ENCODE data around the gene DPYSL3. TPM values are rescaled to one million over a fixed set of nuclear protein-coding genes. Genes with fewer than 3 reads are reported as not detected.

DPYSL3 gene
- polyA plus RNA-seq, 1 donor from 2014 or later, result 689 TPM

- TF ChIP-seq EZH2 (IDR thresholded peaks at IDR 0.05; ENCODE audit: borderline replicate concordance, insufficient read depth, low read length, poor library complexity, severe bottlenecking) (no peak), POLR2AphosphoS5 (IDR thresholded peaks at IDR 0.05) (peak; percentile 5), RAD21 (conservative IDR thresholded peaks at IDR 0.05) (peak; percentile 19), CTCF (IDR thresholded peaks at IDR 0.05; ENCODE audit: poor library complexity, severe bottlenecking) (peak; percentile 48), EP300 (conservative IDR thresholded peaks at IDR 0.05; ENCODE audit: poor library complexity, severe bottlenecking) (no peak)
- H3K4me2 ChIP-seq (ENCODE audit: low read length), result no peak overlapping the region
- H3K9me3 ChIP-seq (ENCODE audit: low read length), result no peaks in the 10 kb centered on the region
- no peak overlapping the region for H2AFZ ChIP-seq (ENCODE audit: low read depth, low read length)
- peaks cover 12% of the 10 kb centered on the region for H3F3A ChIP-seq (ENCODE audit: insufficient read depth, low read length, poor library complexity, severe bottlenecking)
- no peaks in the 10 kb centered on the region for H4K20me1 ChIP-seq (ENCODE audit: insufficient read depth)
- no peaks in the 10 kb centered on the region for H3K9me2 ChIP-seq (ENCODE audit: insufficient read depth, low read length)
- H3K27ac ChIP-seq (ENCODE audit: low read length), result no peak overlapping the region
- no peak overlapping the region for H3K9ac ChIP-seq (ENCODE audit: low read length)
- H3K4me3 ChIP-seq (ENCODE audit: low read length), result no peak overlapping the region
- no peaks in the 10 kb centered on the region for H3K79me2 ChIP-seq (replicated peaks; ENCODE audit: insufficient read depth, low read length)
- peaks cover 35% of the 10 kb centered on the region for H3K36me3 ChIP-seq (ENCODE audit: insufficient read depth, low read length)
- H3K27me3 ChIP-seq (ENCODE audit: insufficient read depth, low read depth, low read length), result no peaks in the 10 kb centered on the region
Measured at GRCh38 chr5:147391781-147392180, 118.1 kb downstream of the DPYSL3 start.

GRCh38 chr5:147390654-147391225 lies 119.1 kb downstream of the DPYSL3 start:
- H4K20me1 ChIP-seq (ENCODE audit: insufficient read depth), result no peaks in the 10 kb centered on the region
- peaks cover 27% of the 10 kb centered on the region for H3K36me3 ChIP-seq (ENCODE audit: insufficient read depth, low read length)
- H3K9me2 ChIP-seq (ENCODE audit: insufficient read depth, low read length), result no peaks in the 10 kb centered on the region
- H3K4me2 ChIP-seq (ENCODE audit: low read length), result no peak overlapping the region
- H3K79me2 ChIP-seq (replicated peaks; ENCODE audit: insufficient read depth, low read length), result no peaks in the 10 kb centered on the region
- no peak for TF ChIP-seq SMC3 (conservative IDR thresholded peaks at IDR 0.05; ENCODE audit: poor library complexity)
- TF ChIP-seq EP300 (conservative IDR thresholded peaks at IDR 0.05; ENCODE audit: poor library complexity, severe bottlenecking), result no peak
- no peak for TF ChIP-seq RAD21 (conservative IDR thresholded peaks at IDR 0.05)
- no peak for TF ChIP-seq POLR2AphosphoS5 (IDR thresholded peaks at IDR 0.05)
- TF ChIP-seq EZH2 (IDR thresholded peaks at IDR 0.05; ENCODE audit: borderline replicate concordance, insufficient read depth, low read length, poor library complexity, severe bottlenecking), result no peak
- no peak for TF ChIP-seq MXI1 (conservative IDR thresholded peaks at IDR 0.05; ENCODE audit: poor library complexity, severe bottlenecking)
- H3K9ac ChIP-seq (ENCODE audit: low read length), result no peak overlapping the region
- H3K27me3 ChIP-seq (ENCODE audit: insufficient read depth, low read depth, low read length), result no peaks in the 10 kb centered on the region
- no peak overlapping the region for H2AFZ ChIP-seq (ENCODE audit: low read depth, low read length)
- H3F3A ChIP-seq (ENCODE audit: insufficient read depth, low read length, poor library complexity, severe bottlenecking), result peaks cover 12% of the 10 kb centered on the region
- no peak overlapping the region for H3K27ac ChIP-seq (ENCODE audit: low read length)
- no peak overlapping the region for H3K4me3 ChIP-seq (ENCODE audit: low read length)
- no peaks in the 10 kb centered on the region for H3K9me3 ChIP-seq (ENCODE audit: low read length)

- H4K20me1 ChIP-seq (ENCODE audit: insufficient read depth), result no peaks in the 10 kb centered on the region
- H2AFZ ChIP-seq (ENCODE audit: low read depth, low read length), result no peak overlapping the region
- peaks cover 16% of the 10 kb centered on the region for H3K36me3 ChIP-seq (ENCODE audit: insufficient read depth, low read length)
- TF ChIP-seq EP300 (conservative IDR thresholded peaks at IDR 0.05; ENCODE audit: poor library complexity, severe bottlenecking) (no peak), REST (IDR thresholded peaks at IDR 0.05; ENCODE audit: borderline replicate concordance) (no peak), CTCF (IDR thresholded peaks at IDR 0.05; ENCODE audit: poor library complexity, severe bottlenecking) (no peak), TAF1 (IDR thresholded peaks at IDR 0.05; ENCODE audit: low read depth) (no peak), POLR2AphosphoS5 (IDR thresholded peaks at IDR 0.05) (peak; percentile 1)
- H3K9me3 ChIP-seq (ENCODE audit: low read length), result no peaks in the 10 kb centered on the region
- no peaks in the 10 kb centered on the region for H3K9me2 ChIP-seq (ENCODE audit: insufficient read depth, low read length)
- H3K27me3 ChIP-seq (ENCODE audit: insufficient read depth, low read depth, low read length), result no peaks in the 10 kb centered on the region
- H3K79me2 ChIP-seq (replicated peaks; ENCODE audit: insufficient read depth, low read length), result no peaks in the 10 kb centered on the region
- no peak overlapping the region for H3K27ac ChIP-seq (ENCODE audit: low read length)
- H3F3A ChIP-seq (ENCODE audit: insufficient read depth, low read length, poor library complexity, severe bottlenecking), result peaks cover 12% of the 10 kb centered on the region
- no peak overlapping the region for H3K9ac ChIP-seq (ENCODE audit: low read length)
- no peak overlapping the region for H3K4me2 ChIP-seq (ENCODE audit: low read length)
- H3K4me3 ChIP-seq (ENCODE audit: low read length), result no peak overlapping the region
Measured at GRCh38 chr5:147388184-147389108, 121.4 kb downstream of the DPYSL3 start.
